ENCODE data around the gene PYCARD. TPM values are rescaled to one million over a fixed set of nuclear protein-coding genes. Genes with fewer than 3 reads are reported as not detected.

The PYCARD gene
- total and polyA plus RNA-seq, 9 of the 15 experiments (the other 6 are each of a cell fraction or from before 2014, with no cell fraction given): 1.3 to 28.4 (median 6.0) TPM

- no peak for TF ChIP-seq PTBP1 (IDR thresholded peaks at IDR 0.05; ENCODE audit: low read depth, low read length)
- no peak for TF ChIP-seq EGR1 (conservative IDR thresholded peaks at IDR 0.05)
- peak; percentile 48 to 50; a peak in 3 of 4 replicates for TF ChIP-seq NRF1 (conservative IDR thresholded peaks at IDR 0.05 in 1 of 2, IDR thresholded peaks at IDR 0.05 in 1 of 2)
- TF ChIP-seq ZNF830 (CRISPR knock-in tag; IDR thresholded peaks at IDR 0.05): no peak
- TF ChIP-seq MGA (IDR thresholded peaks at IDR 0.05): peak; percentile 91
- TF ChIP-seq ESRRA (IDR thresholded peaks at IDR 0.05; ENCODE audit: borderline replicate concordance, low read depth): no peak
- TF ChIP-seq BCLAF1 (IDR thresholded peaks at IDR 0.05; ENCODE audit: borderline replicate concordance in 1 of 2, control insufficient read depth in 1 of 2, low read depth in 2 of 2, low read length in 1 of 2): no peak
- TF ChIP-seq ZBTB11 (CRISPR knock-in tag; IDR thresholded peaks at IDR 0.05): no peak
- no peak for TF ChIP-seq HCFC1 (IDR thresholded peaks at IDR 0.05; ENCODE audit: low read depth, low read length)
Measured at GRCh38 chr16:31157136-31157535, 45.4 kb downstream of the PYCARD start (continued).

All from K562 (cell line).